HEK293 (cell line): ENCODE data around the gene IGF2BP2.

Experiments
- ZBTB7A ChIP-seq: fragments of 450-650 bp; formaldehyde crosslinking; IDR thresholded peaks from 2 replicates; pipeline ENCODE4 v1.5.1; 2016; ENCODE audit warnings: low read depth, missing biosample characterization, missing genetic modification characterization
- ZNF2 ChIP-seq: fragments of 450-650 bp; formaldehyde crosslinking; IDR thresholded peaks from 2 replicates; pipeline ENCODE4 v1.5.1; 2016; ENCODE audit warnings: missing biosample characterization, missing genetic modification characterization
- ZNF274 ChIP-seq, 2 experiments: fragments of 200-500 bp in 1 of 2; fragments of 450-650 bp in 1 of 2; sonication (Bioruptor generic) in 1 of 2; formaldehyde crosslinking in 1 of 2; IDR thresholded peaks; 2 replicates each; pipeline versions ENCODE4 v1.5.1 to v1.6.1; 2014 to 2016; ENCODE audit warnings: borderline replicate concordance in 1 of 2, inconsistent platforms in 1 of 2, low read length in 1 of 2, missing biosample characterization in 1 of 2, missing genetic modification characterization in 1 of 2
- ZNF404 ChIP-seq: fragments of 450-650 bp; formaldehyde crosslinking; IDR thresholded peaks from 2 replicates; pipeline ENCODE4 v1.5.1; 2017; ENCODE audit warnings: missing biosample characterization, missing genetic modification characterization
- ZSCAN30 ChIP-seq: fragments of 450-650 bp; IDR thresholded peaks from 2 replicates; pipeline ENCODE4 v1.5.1; 2018; ENCODE audit warnings: missing biosample characterization, mild to moderate bottlenecking, missing genetic modification characterization, moderate library complexity
- TF ChIP-seq, protein P1 (sequence below): fragments of 450-650 bp; formaldehyde crosslinking; IDR thresholded peaks from 2 replicates; pipeline ENCODE4 v1.5.1; 2016; ENCODE audit warnings: missing biosample characterization, missing genetic modification characterization, borderline replicate concordance
- TF ChIP-seq, protein P2 (sequence below): fragments of 450-650 bp; formaldehyde crosslinking; IDR thresholded peaks from 2 replicates; pipeline ENCODE4 v1.5.1; 2016; ENCODE audit warnings: missing biosample characterization, missing genetic modification characterization
- TF ChIP-seq, protein P3 (sequence below): fragments of 450-650 bp; formaldehyde crosslinking; IDR thresholded peaks from 2 replicates; pipeline ENCODE4 v1.5.1; 2016; ENCODE audit warnings: missing biosample characterization, missing genetic modification characterization
- TF ChIP-seq, protein P4 (sequence below): fragments of 450-650 bp; formaldehyde crosslinking; IDR thresholded peaks from 2 replicates; pipeline ENCODE4 v1.5.1; 2016; ENCODE audit warnings: missing biosample characterization, missing genetic modification characterization
- TF ChIP-seq, protein P5 (sequence below): fragments of 450-650 bp; formaldehyde crosslinking; conservative IDR thresholded peaks from 2 replicates; pipeline ENCODE4 v1.5.1; 2016; ENCODE audit warnings: low read depth, missing biosample characterization, missing genetic modification characterization
- TF ChIP-seq, protein P6 (sequence below): fragments of 450-650 bp; formaldehyde crosslinking; IDR thresholded peaks from 2 replicates; pipeline ENCODE4 v1.5.1; 2016; ENCODE audit warnings: missing biosample characterization, missing genetic modification characterization, borderline replicate concordance

DNA sequence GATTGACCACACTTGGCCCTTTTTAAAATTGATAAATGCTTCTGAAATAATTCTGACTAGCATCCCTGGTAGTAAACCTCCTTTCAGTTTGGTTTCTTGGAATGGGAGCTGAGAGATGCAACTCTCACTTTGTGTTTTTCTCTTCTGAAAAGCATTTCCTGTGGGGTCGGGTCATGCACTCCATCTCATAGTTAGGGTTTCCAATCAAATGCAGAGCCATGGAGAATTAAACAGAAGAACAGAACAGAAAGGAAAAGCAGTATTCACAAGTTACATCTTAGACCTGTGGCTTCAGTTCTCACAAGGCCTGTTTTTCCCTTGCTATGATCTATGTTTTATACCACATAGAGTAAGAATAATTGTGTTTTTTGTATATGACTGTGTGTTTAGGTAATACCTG lies 199.1 kb downstream of the IGF2BP2 start:
- TF ChIP-seq, protein P1, sequence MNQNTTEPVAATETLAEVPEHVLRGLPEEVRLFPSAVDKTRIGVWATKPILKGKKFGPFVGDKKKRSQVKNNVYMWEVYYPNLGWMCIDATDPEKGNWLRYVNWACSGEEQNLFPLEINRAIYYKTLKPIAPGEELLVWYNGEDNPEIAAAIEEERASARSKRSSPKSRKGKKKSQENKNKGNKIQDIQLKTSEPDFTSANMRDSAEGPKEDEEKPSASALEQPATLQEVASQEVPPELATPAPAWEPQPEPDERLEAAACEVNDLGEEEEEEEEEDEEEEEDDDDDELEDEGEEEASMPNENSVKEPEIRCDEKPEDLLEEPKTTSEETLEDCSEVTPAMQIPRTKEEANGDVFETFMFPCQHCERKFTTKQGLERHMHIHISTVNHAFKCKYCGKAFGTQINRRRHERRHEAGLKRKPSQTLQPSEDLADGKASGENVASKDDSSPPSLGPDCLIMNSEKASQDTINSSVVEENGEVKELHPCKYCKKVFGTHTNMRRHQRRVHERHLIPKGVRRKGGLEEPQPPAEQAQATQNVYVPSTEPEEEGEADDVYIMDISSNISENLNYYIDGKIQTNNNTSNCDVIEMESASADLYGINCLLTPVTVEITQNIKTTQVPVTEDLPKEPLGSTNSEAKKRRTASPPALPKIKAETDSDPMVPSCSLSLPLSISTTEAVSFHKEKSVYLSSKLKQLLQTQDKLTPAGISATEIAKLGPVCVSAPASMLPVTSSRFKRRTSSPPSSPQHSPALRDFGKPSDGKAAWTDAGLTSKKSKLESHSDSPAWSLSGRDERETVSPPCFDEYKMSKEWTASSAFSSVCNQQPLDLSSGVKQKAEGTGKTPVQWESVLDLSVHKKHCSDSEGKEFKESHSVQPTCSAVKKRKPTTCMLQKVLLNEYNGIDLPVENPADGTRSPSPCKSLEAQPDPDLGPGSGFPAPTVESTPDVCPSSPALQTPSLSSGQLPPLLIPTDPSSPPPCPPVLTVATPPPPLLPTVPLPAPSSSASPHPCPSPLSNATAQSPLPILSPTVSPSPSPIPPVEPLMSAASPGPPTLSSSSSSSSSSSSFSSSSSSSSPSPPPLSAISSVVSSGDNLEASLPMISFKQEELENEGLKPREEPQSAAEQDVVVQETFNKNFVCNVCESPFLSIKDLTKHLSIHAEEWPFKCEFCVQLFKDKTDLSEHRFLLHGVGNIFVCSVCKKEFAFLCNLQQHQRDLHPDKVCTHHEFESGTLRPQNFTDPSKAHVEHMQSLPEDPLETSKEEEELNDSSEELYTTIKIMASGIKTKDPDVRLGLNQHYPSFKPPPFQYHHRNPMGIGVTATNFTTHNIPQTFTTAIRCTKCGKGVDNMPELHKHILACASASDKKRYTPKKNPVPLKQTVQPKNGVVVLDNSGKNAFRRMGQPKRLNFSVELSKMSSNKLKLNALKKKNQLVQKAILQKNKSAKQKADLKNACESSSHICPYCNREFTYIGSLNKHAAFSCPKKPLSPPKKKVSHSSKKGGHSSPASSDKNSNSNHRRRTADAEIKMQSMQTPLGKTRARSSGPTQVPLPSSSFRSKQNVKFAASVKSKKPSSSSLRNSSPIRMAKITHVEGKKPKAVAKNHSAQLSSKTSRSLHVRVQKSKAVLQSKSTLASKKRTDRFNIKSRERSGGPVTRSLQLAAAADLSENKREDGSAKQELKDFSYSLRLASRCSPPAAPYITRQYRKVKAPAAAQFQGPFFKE (tag by site-specific recombination): no peak
- TF ChIP-seq ZNF2 (tag by site-specific recombination): no peak
- TF ChIP-seq, protein P2, sequence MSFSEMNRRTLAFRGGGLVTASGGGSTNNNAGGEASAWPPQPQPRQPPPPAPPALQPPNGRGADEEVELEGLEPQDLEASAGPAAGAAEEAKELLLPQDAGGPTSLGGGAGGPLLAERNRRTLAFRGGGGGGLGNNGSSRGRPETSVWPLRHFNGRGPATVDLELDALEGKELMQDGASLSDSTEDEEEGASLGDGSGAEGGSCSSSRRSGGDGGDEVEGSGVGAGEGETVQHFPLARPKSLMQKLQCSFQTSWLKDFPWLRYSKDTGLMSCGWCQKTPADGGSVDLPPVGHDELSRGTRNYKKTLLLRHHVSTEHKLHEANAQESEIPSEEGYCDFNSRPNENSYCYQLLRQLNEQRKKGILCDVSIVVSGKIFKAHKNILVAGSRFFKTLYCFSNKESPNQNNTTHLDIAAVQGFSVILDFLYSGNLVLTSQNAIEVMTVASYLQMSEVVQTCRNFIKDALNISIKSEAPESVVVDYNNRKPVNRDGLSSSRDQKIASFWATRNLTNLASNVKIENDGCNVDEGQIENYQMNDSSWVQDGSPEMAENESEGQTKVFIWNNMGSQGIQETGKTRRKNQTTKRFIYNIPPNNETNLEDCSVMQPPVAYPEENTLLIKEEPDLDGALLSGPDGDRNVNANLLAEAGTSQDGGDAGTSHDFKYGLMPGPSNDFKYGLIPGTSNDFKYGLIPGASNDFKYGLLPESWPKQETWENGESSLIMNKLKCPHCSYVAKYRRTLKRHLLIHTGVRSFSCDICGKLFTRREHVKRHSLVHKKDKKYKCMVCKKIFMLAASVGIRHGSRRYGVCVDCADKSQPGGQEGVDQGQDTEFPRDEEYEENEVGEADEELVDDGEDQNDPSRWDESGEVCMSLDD (tag by site-specific recombination): no peak
- TF ChIP-seq ZNF404 (tag by site-specific recombination): no peak
- TF ChIP-seq, protein P3, sequence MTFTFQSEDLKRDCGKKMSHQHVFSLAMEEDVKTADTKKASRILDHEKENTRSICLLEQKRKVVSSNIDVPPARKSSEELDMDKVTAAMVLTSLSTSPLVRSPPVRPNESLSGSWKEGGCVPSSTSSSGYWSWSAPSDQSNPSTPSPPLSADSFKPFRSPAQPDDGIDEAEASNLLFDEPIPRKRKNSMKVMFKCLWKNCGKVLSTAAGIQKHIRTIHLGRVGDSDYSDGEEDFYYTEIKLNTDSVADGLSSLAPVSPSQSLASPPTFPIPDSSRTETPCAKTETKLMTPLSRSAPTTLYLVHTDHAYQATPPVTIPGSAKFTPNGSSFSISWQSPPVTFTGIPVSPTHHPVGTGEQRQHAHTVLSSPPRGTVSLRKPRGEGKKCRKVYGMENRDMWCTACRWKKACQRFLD: no peak
- TF ChIP-seq, protein P4, sequence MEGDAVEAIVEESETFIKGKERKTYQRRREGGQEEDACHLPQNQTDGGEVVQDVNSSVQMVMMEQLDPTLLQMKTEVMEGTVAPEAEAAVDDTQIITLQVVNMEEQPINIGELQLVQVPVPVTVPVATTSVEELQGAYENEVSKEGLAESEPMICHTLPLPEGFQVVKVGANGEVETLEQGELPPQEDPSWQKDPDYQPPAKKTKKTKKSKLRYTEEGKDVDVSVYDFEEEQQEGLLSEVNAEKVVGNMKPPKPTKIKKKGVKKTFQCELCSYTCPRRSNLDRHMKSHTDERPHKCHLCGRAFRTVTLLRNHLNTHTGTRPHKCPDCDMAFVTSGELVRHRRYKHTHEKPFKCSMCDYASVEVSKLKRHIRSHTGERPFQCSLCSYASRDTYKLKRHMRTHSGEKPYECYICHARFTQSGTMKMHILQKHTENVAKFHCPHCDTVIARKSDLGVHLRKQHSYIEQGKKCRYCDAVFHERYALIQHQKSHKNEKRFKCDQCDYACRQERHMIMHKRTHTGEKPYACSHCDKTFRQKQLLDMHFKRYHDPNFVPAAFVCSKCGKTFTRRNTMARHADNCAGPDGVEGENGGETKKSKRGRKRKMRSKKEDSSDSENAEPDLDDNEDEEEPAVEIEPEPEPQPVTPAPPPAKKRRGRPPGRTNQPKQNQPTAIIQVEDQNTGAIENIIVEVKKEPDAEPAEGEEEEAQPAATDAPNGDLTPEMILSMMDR (tag by site-specific recombination): no peak
- TF ChIP-seq, protein P5, sequence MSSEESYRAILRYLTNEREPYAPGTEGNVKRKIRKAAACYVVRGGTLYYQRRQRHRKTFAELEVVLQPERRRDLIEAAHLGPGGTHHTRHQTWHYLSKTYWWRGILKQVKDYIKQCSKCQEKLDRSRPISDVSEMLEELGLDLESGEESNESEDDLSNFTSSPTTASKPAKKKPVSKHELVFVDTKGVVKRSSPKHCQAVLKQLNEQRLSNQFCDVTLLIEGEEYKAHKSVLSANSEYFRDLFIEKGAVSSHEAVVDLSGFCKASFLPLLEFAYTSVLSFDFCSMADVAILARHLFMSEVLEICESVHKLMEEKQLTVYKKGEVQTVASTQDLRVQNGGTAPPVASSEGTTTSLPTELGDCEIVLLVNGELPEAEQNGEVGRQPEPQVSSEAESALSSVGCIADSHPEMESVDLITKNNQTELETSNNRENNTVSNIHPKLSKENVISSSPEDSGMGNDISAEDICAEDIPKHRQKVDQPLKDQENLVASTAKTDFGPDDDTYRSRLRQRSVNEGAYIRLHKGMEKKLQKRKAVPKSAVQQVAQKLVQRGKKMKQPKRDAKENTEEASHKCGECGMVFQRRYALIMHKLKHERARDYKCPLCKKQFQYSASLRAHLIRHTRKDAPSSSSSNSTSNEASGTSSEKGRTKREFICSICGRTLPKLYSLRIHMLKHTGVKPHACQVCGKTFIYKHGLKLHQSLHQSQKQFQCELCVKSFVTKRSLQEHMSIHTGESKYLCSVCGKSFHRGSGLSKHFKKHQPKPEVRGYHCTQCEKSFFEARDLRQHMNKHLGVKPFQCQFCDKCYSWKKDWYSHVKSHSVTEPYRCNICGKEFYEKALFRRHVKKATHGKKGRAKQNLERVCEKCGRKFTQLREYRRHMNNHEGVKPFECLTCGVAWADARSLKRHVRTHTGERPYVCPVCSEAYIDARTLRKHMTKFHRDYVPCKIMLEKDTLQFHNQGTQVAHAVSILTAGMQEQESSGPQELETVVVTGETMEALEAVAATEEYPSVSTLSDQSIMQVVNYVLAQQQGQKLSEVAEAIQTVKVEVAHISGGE: no peak
- TF ChIP-seq, protein P6, sequence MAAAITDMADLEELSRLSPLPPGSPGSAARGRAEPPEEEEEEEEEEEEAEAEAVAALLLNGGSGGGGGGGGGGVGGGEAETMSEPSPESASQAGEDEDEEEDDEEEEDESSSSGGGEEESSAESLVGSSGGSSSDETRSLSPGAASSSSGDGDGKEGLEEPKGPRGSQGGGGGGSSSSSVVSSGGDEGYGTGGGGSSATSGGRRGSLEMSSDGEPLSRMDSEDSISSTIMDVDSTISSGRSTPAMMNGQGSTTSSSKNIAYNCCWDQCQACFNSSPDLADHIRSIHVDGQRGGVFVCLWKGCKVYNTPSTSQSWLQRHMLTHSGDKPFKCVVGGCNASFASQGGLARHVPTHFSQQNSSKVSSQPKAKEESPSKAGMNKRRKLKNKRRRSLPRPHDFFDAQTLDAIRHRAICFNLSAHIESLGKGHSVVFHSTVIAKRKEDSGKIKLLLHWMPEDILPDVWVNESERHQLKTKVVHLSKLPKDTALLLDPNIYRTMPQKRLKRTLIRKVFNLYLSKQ (tag by site-specific recombination): no peak
- TF ChIP-seq ZNF274 (IDR thresholded peaks at IDR 0.05; ENCODE audit: low read length): no peak
- TF ChIP-seq ZNF274 (tag by site-specific recombination; IDR thresholded peaks at IDR 0.05; ENCODE audit: borderline replicate concordance): no peak
- no peak for TF ChIP-seq ZBTB7A (tag by site-specific recombination)
- TF ChIP-seq ZSCAN30: no peak
